Measurements from ENCODE around the gene TERT. TPM values are rescaled to one million over a fixed set of nuclear protein-coding genes. Genes with fewer than 3 reads are reported as not detected.

Gene TERT
- total RNA-seq, 4 donors from 2014 or later = not detected

DNA sequence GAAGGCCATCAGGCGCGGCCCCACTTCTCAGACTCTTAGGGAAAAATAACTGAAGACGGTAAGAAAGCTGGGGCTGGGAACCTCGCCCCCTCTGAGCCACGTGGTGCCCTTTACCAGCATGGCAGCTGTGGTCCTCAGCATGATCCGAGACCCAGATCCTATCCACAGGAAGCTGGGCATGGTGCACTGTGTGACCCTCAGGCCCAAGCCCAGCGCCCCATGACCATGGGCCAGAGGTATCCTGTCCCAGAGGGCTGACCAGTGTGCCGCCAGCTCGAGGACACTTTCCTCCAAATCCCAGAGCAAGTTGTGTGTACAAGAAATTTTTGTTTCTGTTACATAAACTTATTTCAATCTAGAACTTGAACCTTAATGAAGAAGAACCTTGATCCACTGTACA is 28.1 kb downstream of the TERT start:
- ATAC-seq = no peak
- TF ChIP-seq, protein P1, sequence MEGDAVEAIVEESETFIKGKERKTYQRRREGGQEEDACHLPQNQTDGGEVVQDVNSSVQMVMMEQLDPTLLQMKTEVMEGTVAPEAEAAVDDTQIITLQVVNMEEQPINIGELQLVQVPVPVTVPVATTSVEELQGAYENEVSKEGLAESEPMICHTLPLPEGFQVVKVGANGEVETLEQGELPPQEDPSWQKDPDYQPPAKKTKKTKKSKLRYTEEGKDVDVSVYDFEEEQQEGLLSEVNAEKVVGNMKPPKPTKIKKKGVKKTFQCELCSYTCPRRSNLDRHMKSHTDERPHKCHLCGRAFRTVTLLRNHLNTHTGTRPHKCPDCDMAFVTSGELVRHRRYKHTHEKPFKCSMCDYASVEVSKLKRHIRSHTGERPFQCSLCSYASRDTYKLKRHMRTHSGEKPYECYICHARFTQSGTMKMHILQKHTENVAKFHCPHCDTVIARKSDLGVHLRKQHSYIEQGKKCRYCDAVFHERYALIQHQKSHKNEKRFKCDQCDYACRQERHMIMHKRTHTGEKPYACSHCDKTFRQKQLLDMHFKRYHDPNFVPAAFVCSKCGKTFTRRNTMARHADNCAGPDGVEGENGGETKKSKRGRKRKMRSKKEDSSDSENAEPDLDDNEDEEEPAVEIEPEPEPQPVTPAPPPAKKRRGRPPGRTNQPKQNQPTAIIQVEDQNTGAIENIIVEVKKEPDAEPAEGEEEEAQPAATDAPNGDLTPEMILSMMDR (IDR thresholded peaks at IDR 0.05) = no peak
- TF ChIP-seq EP300 (IDR thresholded peaks at IDR 0.05) (no peak), POLR2AphosphoS5 (IDR thresholded peaks at IDR 0.05) (no peak), POLR2A (IDR thresholded peaks at IDR 0.05) (no peak)
- no peaks in the 10 kb centered on the region for H3K36me3 ChIP-seq
- H3K27me3 ChIP-seq = peaks cover 25% of the 10 kb centered on the region
- no peak overlapping the region for H3K27ac ChIP-seq
- no peak overlapping the region for H3K4me3 ChIP-seq
- 59 to 60% methylated on average over 1 to 3 of the region's 9 CpGs for WGBS, 2 donors (ENCODE audit: low coverage in 1 of 2)
- no peaks in the 10 kb centered on the region for H3K4me1 ChIP-seq
- H3K9me3 ChIP-seq = peaks cover 0 to 17% (median 0%) of the 10 kb centered on the region in 3 donors

DNA sequence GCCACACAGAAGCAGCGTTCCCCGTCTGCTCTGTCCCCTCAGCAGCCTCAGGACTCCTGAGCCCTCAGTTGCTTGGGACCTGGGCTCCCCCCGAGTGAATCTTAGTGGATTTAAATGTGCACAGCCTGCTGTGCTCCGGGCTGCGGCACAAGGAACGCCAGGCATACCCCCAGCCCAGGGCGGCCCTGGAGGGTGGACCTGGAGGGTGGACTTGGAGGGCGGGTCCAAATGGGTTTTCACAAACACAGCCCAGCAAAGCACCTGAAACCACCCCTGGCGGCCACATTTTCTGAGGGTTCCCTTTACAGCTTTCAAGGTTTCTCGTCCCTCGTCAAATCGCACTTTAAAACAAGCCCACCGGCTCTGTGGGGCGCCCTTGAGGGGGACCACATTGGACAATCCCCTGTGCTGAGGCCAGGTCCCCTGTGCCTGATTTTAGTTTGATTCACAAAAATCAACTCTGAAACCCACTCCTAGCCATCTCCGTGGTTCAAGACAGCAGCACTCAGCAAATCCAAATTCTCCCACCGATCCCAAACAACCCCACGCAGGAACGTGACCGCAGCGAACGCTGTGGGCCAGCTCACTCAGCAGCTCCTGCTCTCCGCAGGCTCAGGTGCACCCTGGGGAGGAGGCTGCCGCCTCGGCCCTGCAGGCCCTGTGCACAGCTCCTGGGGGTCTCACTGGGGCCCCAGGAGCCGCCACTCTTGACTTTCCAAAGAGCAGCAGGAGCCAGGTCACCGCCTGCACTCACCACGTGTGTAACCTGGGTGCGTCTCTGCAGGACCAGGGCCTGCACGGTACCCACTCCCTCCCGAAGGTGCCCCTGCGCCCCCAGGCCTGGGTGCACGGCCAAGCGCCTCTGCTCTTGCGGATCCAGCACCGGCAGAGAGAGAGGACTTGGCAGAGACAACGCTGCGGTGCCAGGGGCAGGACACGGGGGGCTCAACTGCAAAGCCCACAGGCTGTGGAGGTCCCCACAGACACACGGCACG is 29.1 kb downstream of the TERT start:
- TF ChIP-seq EP300 (IDR thresholded peaks at IDR 0.05) (no peak), POLR2AphosphoS5 (IDR thresholded peaks at IDR 0.05) (no peak), POLR2A (IDR thresholded peaks at IDR 0.05) (no peak)
- TF ChIP-seq, protein P1 (IDR thresholded peaks at IDR 0.05) = no peak
- no peak for ATAC-seq
- WGBS, 2 donors (ENCODE audit: low coverage in 1 of 2) = 76 to 81% methylated on average over 5 to 11 of the region's 40 CpGs

DNA sequence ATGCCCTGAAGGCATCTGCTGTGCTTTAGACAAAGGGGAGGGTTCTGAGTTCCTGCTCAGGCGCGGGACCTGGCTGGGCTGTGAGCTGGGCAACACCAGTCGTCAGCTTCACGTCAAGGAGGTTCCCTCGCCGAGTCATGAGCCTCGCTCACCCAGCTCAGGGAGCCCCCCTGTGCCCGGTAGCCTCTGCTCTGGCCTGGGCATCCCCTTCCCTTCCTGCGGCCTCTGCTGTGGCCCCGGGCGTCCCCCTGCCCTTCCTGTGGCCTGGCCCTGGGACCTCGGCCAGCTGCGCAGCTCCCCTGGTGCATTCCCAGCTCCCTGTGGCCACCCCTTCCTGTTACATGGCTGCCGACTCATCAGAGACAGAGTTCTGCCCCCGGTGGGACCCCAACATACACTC is 29.8 kb downstream of the TERT start:
- Histone ChIP-seq H3K9me3 (peaks cover 0 to 33% (median 0%) of the 10 kb centered on the region in 3 donors), H3K4me3 (no peak overlapping the region), H3K36me3 (no peaks in the 10 kb centered on the region), H3K4me1 (no peaks in the 10 kb centered on the region), H3K27ac (no peak overlapping the region), H3K27me3 (peaks cover 25% of the 10 kb centered on the region)
- no peak for ATAC-seq
- WGBS, 2 donors (ENCODE audit: low coverage in 1 of 2) = 81% methylated on average over 8 of the region's 15 CpGs; no CpG with 5 or more reads in 1 of the 2 donors
- TF ChIP-seq POLR2A (IDR thresholded peaks at IDR 0.05) = no peak
- TF ChIP-seq EP300 (IDR thresholded peaks at IDR 0.05) = no peak
- no peak for TF ChIP-seq POLR2AphosphoS5 (IDR thresholded peaks at IDR 0.05)
- TF ChIP-seq, protein P1 (IDR thresholded peaks at IDR 0.05) = no peak

More for the DNA sequence above, 29.1 kb downstream of the TERT start:
- Histone ChIP-seq H3K27ac (no peak overlapping the region), H3K27me3 (peaks cover 25% of the 10 kb centered on the region), H3K9me3 (peaks cover 0 to 27% (median 0%) of the 10 kb centered on the region in 3 donors), H3K36me3 (no peaks in the 10 kb centered on the region), H3K4me1 (no peaks in the 10 kb centered on the region), H3K4me3 (no peak overlapping the region)

DNA sequence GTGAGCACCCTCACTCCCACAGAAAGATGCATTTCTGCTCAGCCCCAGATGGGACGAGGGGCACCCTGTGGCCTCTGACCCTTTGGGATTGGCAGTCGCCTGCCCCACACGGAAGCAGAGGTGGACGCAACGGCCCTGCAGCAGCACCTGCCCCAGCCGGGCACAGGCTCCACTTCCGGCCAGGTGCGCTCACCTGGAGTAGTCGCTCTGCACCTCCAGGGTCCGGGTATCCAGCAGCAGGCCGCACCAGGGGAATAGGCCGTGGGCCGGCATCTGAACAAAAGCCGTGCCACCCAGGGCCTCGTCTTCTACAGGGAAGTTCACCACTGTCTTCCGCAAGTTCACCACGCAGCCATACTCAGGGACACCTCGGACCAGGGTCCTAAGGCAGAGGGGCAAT is 30.7 kb downstream of the TERT start:
- TF ChIP-seq POLR2AphosphoS5 (IDR thresholded peaks at IDR 0.05) = no peak
- no peak for TF ChIP-seq EP300 (IDR thresholded peaks at IDR 0.05)
- no peak for TF ChIP-seq POLR2A (IDR thresholded peaks at IDR 0.05)
- TF ChIP-seq, protein P1 (IDR thresholded peaks at IDR 0.05) = no peak
- no peaks in the 10 kb centered on the region for H3K4me1 ChIP-seq
- H3K9me3 ChIP-seq = peaks cover 0 to 33% (median 0%) of the 10 kb centered on the region in 3 donors
- H3K27ac ChIP-seq = no peak overlapping the region
- no peak for ATAC-seq
- peaks cover 25% of the 10 kb centered on the region for H3K27me3 ChIP-seq
- WGBS, 2 donors (ENCODE audit: low coverage in 1 of 2) = no CpG with 5 or more reads among the region's 18 CpGs
- no peaks in the 10 kb centered on the region for H3K36me3 ChIP-seq
- no peak overlapping the region for H3K4me3 ChIP-seq

Data from gastroesophageal sphincter (tissue), 4 donors.